ENCODE results near the gene GTPBP3.

Gene GTPBP3

GRCh38 chr19:17340302-17340870 is 3.0 kb downstream of the GTPBP3 start:
- Mint-ChIP-seq H3K4me3 (no peak overlapping the region), H3K4me1 (ENCODE audit: low read depth) (peaks cover 7% of the 10 kb centered on the region), H3K9me3 (no peaks in the 10 kb centered on the region)

GRCh38 chr19:17340871-17341357 is 3.6 kb downstream of the GTPBP3 start:
- no peaks in the 10 kb centered on the region for H3K27me3 Mint-ChIP-seq (ENCODE audit: low read depth)
- no peaks in the 10 kb centered on the region for H3K9me3 Mint-ChIP-seq
- H3K4me3 Mint-ChIP-seq: no peak overlapping the region
- H3K36me3 Mint-ChIP-seq (ENCODE audit: low read depth): no peaks in the 10 kb centered on the region
- H3K4me1 Mint-ChIP-seq (ENCODE audit: low read depth): peaks cover 5% of the 10 kb centered on the region
- no peak overlapping the region for H3K27ac Mint-ChIP-seq

More at GRCh38 chr19:17340302-17340870, 3.0 kb downstream of the GTPBP3 start:
- Mint-ChIP-seq H3K27me3 (ENCODE audit: low read depth) (no peaks in the 10 kb centered on the region), H3K27ac (no peak overlapping the region), H3K36me3 (ENCODE audit: low read depth) (no peaks in the 10 kb centered on the region)

GRCh38 chr19:17341386-17341785 is 4.0 kb downstream of the GTPBP3 start:
- H3K4me1 Mint-ChIP-seq (ENCODE audit: low read depth): peaks cover 8% of the 10 kb centered on the region
- H3K4me3 Mint-ChIP-seq: no peak overlapping the region
- no peaks in the 10 kb centered on the region for H3K9me3 Mint-ChIP-seq
- H3K27ac Mint-ChIP-seq: no peak overlapping the region
- H3K36me3 Mint-ChIP-seq (ENCODE audit: low read depth): no peaks in the 10 kb centered on the region
- H3K27me3 Mint-ChIP-seq (ENCODE audit: low read depth): no peaks in the 10 kb centered on the region

GRCh38 chr19:17341845-17342244 is 4.5 kb downstream of the GTPBP3 start:
- H3K4me3 Mint-ChIP-seq: no peak overlapping the region
- H3K27ac Mint-ChIP-seq: no peak overlapping the region
- peaks cover 9% of the 10 kb centered on the region for H3K4me1 Mint-ChIP-seq (ENCODE audit: low read depth)
- no peaks in the 10 kb centered on the region for H3K36me3 Mint-ChIP-seq (ENCODE audit: low read depth)
- H3K27me3 Mint-ChIP-seq (ENCODE audit: low read depth): no peaks in the 10 kb centered on the region
- no peaks in the 10 kb centered on the region for H3K9me3 Mint-ChIP-seq

GRCh38 chr19:17346109-17346671 is 8.8 kb downstream of the GTPBP3 start:
- Mint-ChIP-seq H3K27me3 (ENCODE audit: low read depth) (peaks cover 6% of the 10 kb centered on the region), H3K4me1 (ENCODE audit: low read depth) (peaks cover 8% of the 10 kb centered on the region), H3K9me3 (no peaks in the 10 kb centered on the region), H3K4me3 (no peak overlapping the region), H3K36me3 (ENCODE audit: low read depth) (no peaks in the 10 kb centered on the region), H3K27ac (no peak overlapping the region)

- Mint-ChIP-seq H3K4me1 (ENCODE audit: low read depth) (peaks cover 12% of the 10 kb centered on the region), H3K4me3 (no peak overlapping the region), H3K9me3 (no peaks in the 10 kb centered on the region), H3K36me3 (ENCODE audit: low read depth) (no peaks in the 10 kb centered on the region), H3K27ac (no peak overlapping the region), H3K27me3 (ENCODE audit: low read depth) (peaks cover 6% of the 10 kb centered on the region)
Observed at GRCh38 chr19:17347361-17347760, 10.0 kb downstream of the GTPBP3 start.

GRCh38 chr19:17347877-17348276 is 10.5 kb downstream of the GTPBP3 start:
- Mint-ChIP-seq H3K4me1 (ENCODE audit: low read depth) (peaks cover 12% of the 10 kb centered on the region), H3K36me3 (ENCODE audit: low read depth) (no peaks in the 10 kb centered on the region), H3K4me3 (no peak overlapping the region), H3K27ac (no peak overlapping the region), H3K27me3 (ENCODE audit: low read depth) (peaks cover 6% of the 10 kb centered on the region), H3K9me3 (no peaks in the 10 kb centered on the region)

- H3K9me3 Mint-ChIP-seq: no peaks in the 10 kb centered on the region
- peaks cover 10% of the 10 kb centered on the region for H3K27me3 Mint-ChIP-seq (ENCODE audit: low read depth)
- H3K27ac Mint-ChIP-seq: no peak overlapping the region
- no peaks in the 10 kb centered on the region for H3K36me3 Mint-ChIP-seq (ENCODE audit: low read depth)
- peaks cover 12% of the 10 kb centered on the region for H3K4me1 Mint-ChIP-seq (ENCODE audit: low read depth)
- H3K4me3 Mint-ChIP-seq: no peak overlapping the region
Observed at GRCh38 chr19:17348700-17349099, 11.3 kb downstream of the GTPBP3 start.

- H3K4me1 Mint-ChIP-seq (ENCODE audit: low read depth): peaks cover 6% of the 10 kb centered on the region
- no peak overlapping the region for H3K4me3 Mint-ChIP-seq
- no peaks in the 10 kb centered on the region for H3K9me3 Mint-ChIP-seq
- H3K36me3 Mint-ChIP-seq (ENCODE audit: low read depth): no peaks in the 10 kb centered on the region
- H3K27me3 Mint-ChIP-seq (ENCODE audit: low read depth): peaks cover 11% of the 10 kb centered on the region
- no peak overlapping the region for H3K27ac Mint-ChIP-seq
Observed at GRCh38 chr19:17351815-17352435, 14.6 kb downstream of the GTPBP3 start.

GRCh38 chr19:17352608-17353280 is 15.4 kb downstream of the GTPBP3 start:
- Mint-ChIP-seq H3K27me3 (ENCODE audit: low read depth) (peaks cover 11% of the 10 kb centered on the region), H3K27ac (no peak overlapping the region), H3K36me3 (ENCODE audit: low read depth) (no peaks in the 10 kb centered on the region), H3K4me1 (ENCODE audit: low read depth) (peaks cover 6% of the 10 kb centered on the region), H3K4me3 (no peak overlapping the region), H3K9me3 (no peaks in the 10 kb centered on the region)

- H3K9me3 Mint-ChIP-seq: no peaks in the 10 kb centered on the region
Observed at GRCh38 chr19:17353386-17353785, 16.0 kb downstream of the GTPBP3 start.

GRCh38 chr19:17357078-17357666 is 19.8 kb downstream of the GTPBP3 start:
- H3K4me3 Mint-ChIP-seq: no peak overlapping the region
- H3K9me3 Mint-ChIP-seq: no peaks in the 10 kb centered on the region
- H3K27ac Mint-ChIP-seq: no peak overlapping the region
- no peaks in the 10 kb centered on the region for H3K4me1 Mint-ChIP-seq (ENCODE audit: low read depth)
- no peaks in the 10 kb centered on the region for H3K36me3 Mint-ChIP-seq (ENCODE audit: low read depth)
- H3K27me3 Mint-ChIP-seq (ENCODE audit: low read depth): peaks cover 7% of the 10 kb centered on the region

More at GRCh38 chr19:17353386-17353785, 16.0 kb downstream of the GTPBP3 start:
- Mint-ChIP-seq H3K36me3 (ENCODE audit: low read depth) (no peaks in the 10 kb centered on the region), H3K4me1 (ENCODE audit: low read depth) (peaks cover 6% of the 10 kb centered on the region), H3K27ac (no peak overlapping the region), H3K27me3 (ENCODE audit: low read depth) (peaks cover 11% of the 10 kb centered on the region), H3K4me3 (no peak overlapping the region)

- Mint-ChIP-seq H3K4me1 (ENCODE audit: low read depth) (no peaks in the 10 kb centered on the region), H3K27me3 (ENCODE audit: low read depth) (peaks cover 12% of the 10 kb centered on the region), H3K27ac (no peak overlapping the region), H3K4me3 (no peak overlapping the region), H3K36me3 (ENCODE audit: low read depth) (no peaks in the 10 kb centered on the region), H3K9me3 (no peaks in the 10 kb centered on the region)
Observed at GRCh38 chr19:17357724-17358123, 20.4 kb downstream of the GTPBP3 start.

- no peak overlapping the region for H3K27ac Mint-ChIP-seq
- no peaks in the 10 kb centered on the region for H3K36me3 Mint-ChIP-seq (ENCODE audit: low read depth)
- H3K27me3 Mint-ChIP-seq (ENCODE audit: low read depth): peaks cover 11% of the 10 kb centered on the region
- no peaks in the 10 kb centered on the region for H3K9me3 Mint-ChIP-seq
- H3K4me1 Mint-ChIP-seq (ENCODE audit: low read depth): no peaks in the 10 kb centered on the region
- H3K4me3 Mint-ChIP-seq: no peak overlapping the region
Observed at GRCh38 chr19:17358395-17358794, 21.0 kb downstream of the GTPBP3 start.

All from T-helper 1 cell treated with Interleukin-12 subunit alpha and Interleukin-12 subunit beta and Interleukin-4 antibody, amounts not matched to agents 30 μg/mL and 1 μg/mL, for 36 hours (primary cell).